Sigmoid colon (tissue), 7 donors: ENCODE measurements around the gene R3HDM4. TPM values are rescaled to one million over a fixed set of nuclear protein-coding genes. Genes with fewer than 3 reads are reported as not detected.

ENCODE experiments used
- DNase-seq: peaks from one replicate; pipeline ENCODE4 v3.0.0-alpha.2; 2019
- H3K27ac ChIP-seq, 4 donors: fragments of 200-600 bp; sonication (generic); one replicate each; pipeline ENCODE4 v1.5.1; 2016 to 2019; ENCODE audit warnings: mild to moderate bottlenecking in 1 of 4
- H3K27me3 ChIP-seq, 3 donors: fragments of 200-600 bp; sonication (generic); one replicate each; pipeline ENCODE4 v1.5.1; 2019; ENCODE audit warnings: mild to moderate bottlenecking in 1 of 3
- H3K36me3 ChIP-seq, 4 donors: fragments of 200-600 bp; sonication (generic); one replicate each; pipeline ENCODE4 v1.5.1; 2016 to 2019
- H3K4me1 ChIP-seq, 4 donors: fragments of 200-600 bp; sonication (generic); one replicate each; pipeline ENCODE4 v1.5.1; 2017 to 2019
- H3K4me3 ChIP-seq, 4 donors: fragments of 200-600 bp; sonication (generic); one replicate each; pipeline ENCODE4 v1.5.1; 2017 to 2019; ENCODE audit warnings: mild to moderate bottlenecking in 2 of 4, moderate library complexity in 1 of 4
- H3K9me3 ChIP-seq, 4 donors: fragments of 200-600 bp in 3 of 4; sonication (generic) in 3 of 4; one replicate each; pipeline versions ENCODE4 v1.5.1 to v1.6.1; 2013 to 2019
- EP300 ChIP-seq, 4 donors: sonication (generic); formaldehyde crosslinking; IDR thresholded peaks; one replicate each; pipeline ENCODE4 v1.6.1; 2017; ENCODE audit warnings: antibody characterized with exemption in 4 of 4
- POLR2A ChIP-seq, 2 donors: fragments of 450-650 bp; IDR thresholded peaks; one replicate each; pipeline ENCODE4 v1.6.1; 2016; ENCODE audit warnings: antibody characterized with exemption in 2 of 2, mild to moderate bottlenecking in 2 of 2, moderate library complexity in 2 of 2
- POLR2AphosphoS5 ChIP-seq, 4 donors: sonication (generic); formaldehyde crosslinking; IDR thresholded peaks; one replicate each; pipeline ENCODE4 v1.6.1; 2017; ENCODE audit warnings: antibody characterized with exemption in 4 of 4
- WGBS, 2 donors: extraction: QIAGEN DNeasy Blood & Tissue Kit; methylation state at CpG; one replicate each; pipeline ENCODE4 v1.1.7; 2013; 5-methylcytosine and 5-hydroxymethylcytosine counted together
- intact Hi-C: fragments of 100-400 bp; cut with DNase I; formaldehyde crosslinking; loops from one replicate; pipeline ENCODE4 v1.15.1; 2023
- polyA plus RNA-seq, 3 donors: library from polyadenylated mRNA; stranded (reverse); fragments of 200-250 nt; gene quantifications; one replicate each; pipeline ENCODE4 v1.2.3, GENCODE V29; 2013
- total RNA-seq, 4 donors: library from RNA; depleted of rRNA; stranded (reverse); fragments of >200 nt; gene quantifications; one replicate each; pipeline ENCODE4 v1.1.0, GENCODE V29; 2016
- TF ChIP-seq, protein P1 (sequence below), 4 experiments: fragments of 450-650 bp in 3 of 4; fragments of 200-600 bp in 1 of 4; IDR thresholded peaks; one replicate each; pipeline ENCODE4 v1.5.1; 2016 to 2019; ENCODE audit warnings: antibody characterized with exemption in 4 of 4, mild to moderate bottlenecking in 3 of 4, moderate library complexity in 2 of 4
- donor health status: healthy with polysubstance abuse.
- donor health status: Bipolar disorder and iron deficiency.
- donor health status: healthy.

The R3HDM4 gene
- total and polyA plus RNA-seq, 7 donors, result 21.4 to 85.3 (median 30.5) TPM

DNA sequence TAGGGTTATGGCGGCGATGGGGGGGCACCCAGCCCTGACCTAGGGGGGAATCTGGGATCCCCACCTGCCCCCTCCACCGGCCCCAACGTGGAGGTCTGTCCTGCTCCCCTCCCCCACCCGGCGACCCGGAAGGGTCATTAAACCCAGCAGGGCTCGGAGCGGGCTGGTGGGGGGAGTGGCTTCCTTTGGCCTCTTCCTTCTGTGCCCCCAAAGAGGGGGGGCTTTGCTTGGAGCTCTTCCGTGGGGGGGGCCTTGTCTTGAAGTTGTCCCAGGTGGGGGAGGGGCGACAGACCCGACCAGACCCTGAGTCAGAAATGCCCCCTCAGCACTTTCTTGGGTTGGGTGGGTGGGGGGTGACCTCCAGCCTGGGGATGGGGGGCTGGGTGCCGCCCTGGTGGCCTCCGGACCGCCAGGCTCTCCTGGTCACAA, 14.3 kb upstream of the R3HDM4 start:
- DNase-seq, result no peak
- H3K4me1 ChIP-seq, result peaks cover 0 to 41% (median 26%) of the 10 kb centered on the region in 4 donors
- no peaks in the 10 kb centered on the region for H3K9me3 ChIP-seq
- 18 to 22% methylated on average over 15 of the region's 15 CpGs for WGBS, 2 donors
- TF ChIP-seq EP300 (IDR thresholded peaks at IDR 0.05), result no peak
- TF ChIP-seq POLR2AphosphoS5 (IDR thresholded peaks at IDR 0.05), result no peak
- TF ChIP-seq, protein P1, sequence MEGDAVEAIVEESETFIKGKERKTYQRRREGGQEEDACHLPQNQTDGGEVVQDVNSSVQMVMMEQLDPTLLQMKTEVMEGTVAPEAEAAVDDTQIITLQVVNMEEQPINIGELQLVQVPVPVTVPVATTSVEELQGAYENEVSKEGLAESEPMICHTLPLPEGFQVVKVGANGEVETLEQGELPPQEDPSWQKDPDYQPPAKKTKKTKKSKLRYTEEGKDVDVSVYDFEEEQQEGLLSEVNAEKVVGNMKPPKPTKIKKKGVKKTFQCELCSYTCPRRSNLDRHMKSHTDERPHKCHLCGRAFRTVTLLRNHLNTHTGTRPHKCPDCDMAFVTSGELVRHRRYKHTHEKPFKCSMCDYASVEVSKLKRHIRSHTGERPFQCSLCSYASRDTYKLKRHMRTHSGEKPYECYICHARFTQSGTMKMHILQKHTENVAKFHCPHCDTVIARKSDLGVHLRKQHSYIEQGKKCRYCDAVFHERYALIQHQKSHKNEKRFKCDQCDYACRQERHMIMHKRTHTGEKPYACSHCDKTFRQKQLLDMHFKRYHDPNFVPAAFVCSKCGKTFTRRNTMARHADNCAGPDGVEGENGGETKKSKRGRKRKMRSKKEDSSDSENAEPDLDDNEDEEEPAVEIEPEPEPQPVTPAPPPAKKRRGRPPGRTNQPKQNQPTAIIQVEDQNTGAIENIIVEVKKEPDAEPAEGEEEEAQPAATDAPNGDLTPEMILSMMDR (IDR thresholded peaks at IDR 0.05), result no peak
- no peak for TF ChIP-seq POLR2A (IDR thresholded peaks at IDR 0.05)
- intact Hi-C loops, result loop anchor here (10.0 kb wide), 2 partner anchors 177 to 247 kb away; partner anchors contain the start of genes GPX4 and SBNO2
- peak overlapping the region; percentile 85 to 98 (median 91) for H3K4me3 ChIP-seq
- peak overlapping the region; percentile 83 to 93 (median 86) for H3K27ac ChIP-seq
- H3K36me3 ChIP-seq, result peaks cover 0 to 6% (median 0%) of the 10 kb centered on the region in 4 donors
- H3K27me3 ChIP-seq, result no peaks in the 10 kb centered on the region

DNA sequence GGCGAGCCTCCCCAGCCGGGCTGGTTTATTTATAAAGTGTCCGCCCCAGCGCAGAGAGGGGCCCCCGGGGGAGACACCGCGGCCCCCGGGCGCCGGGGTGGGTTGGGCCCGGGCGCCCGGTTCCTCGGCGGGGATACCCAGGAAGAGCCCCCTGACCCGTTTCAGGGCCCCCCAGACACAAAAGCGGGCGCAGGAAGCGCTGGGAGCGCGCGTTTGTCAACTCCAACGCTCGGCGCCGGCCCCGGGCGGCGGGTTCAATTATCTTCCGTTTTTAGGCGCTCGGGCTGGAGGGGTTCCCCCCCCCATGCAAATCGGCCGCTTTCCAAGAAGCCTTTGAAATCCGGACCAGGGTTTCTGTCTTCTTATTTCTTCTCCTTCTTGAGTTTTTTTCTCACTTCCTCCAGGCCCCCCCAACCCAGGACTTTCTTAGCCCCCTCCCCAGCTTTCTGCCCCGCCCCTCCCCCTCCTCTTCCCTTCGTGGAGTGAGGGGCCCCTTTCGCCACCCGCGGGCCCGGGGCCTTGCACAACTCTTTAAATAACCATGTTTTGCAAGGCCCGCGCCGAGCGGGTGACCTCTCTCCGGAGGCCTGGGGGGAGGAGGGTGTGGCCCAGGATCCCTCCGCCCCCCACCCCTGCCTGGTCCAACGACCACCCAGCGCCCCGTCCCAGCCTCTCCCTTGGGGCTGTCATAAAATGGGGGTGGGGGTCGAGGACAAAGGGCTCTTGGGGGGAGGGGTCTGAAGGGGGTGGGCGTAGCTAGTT, 13.8 kb upstream of the R3HDM4 start:
- Histone ChIP-seq H3K9me3 (no peaks in the 10 kb centered on the region), H3K27me3 (no peaks in the 10 kb centered on the region), H3K4me1 (peaks cover 0 to 37% (median 24%) of the 10 kb centered on the region in 4 donors), H3K27ac (peak overlapping the region; percentile 83 to 93 (median 86)), H3K36me3 (peaks cover 0 to 6% (median 0%) of the 10 kb centered on the region in 4 donors), H3K4me3 (peak overlapping the region; percentile 85 to 98 (median 91))
- 1 to 2% methylated on average over 52 of the region's 52 CpGs for WGBS, 2 donors
- intact Hi-C loops, result loop anchor here (10.0 kb wide), 2 partner anchors 178 to 248 kb away; partner anchors contain the start of genes GPX4 and SBNO2
- TF ChIP-seq EP300 (IDR thresholded peaks at IDR 0.05) (no peak), POLR2A (IDR thresholded peaks at IDR 0.05) (no peak), POLR2AphosphoS5 (IDR thresholded peaks at IDR 0.05) (no peak)
- TF ChIP-seq, protein P1 (IDR thresholded peaks at IDR 0.05), result no peak
- DNase-seq, result peak; percentile 93

DNA sequence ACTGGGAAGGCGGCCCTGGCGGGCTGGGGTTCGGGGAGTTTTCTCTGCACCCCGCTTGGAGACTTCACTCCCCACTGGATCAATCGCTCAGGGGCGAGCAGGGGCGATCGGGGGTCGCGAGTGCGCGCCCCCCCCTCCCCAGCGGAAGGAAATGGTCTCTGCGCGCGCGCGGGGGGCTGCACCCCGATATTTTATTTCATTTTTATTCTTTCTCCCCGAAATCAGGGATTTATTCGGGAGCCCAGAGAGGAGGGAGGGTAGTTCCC, 13.2 kb upstream of the R3HDM4 start:
- H3K27me3 ChIP-seq, result peaks cover 0 to 3% (median 2%) of the 10 kb centered on the region in 3 donors
- H3K36me3 ChIP-seq, result peaks cover 0 to 6% (median 0%) of the 10 kb centered on the region in 4 donors
- H3K27ac ChIP-seq, result peak overlapping the region; percentile 83 to 93 (median 86)
- peak overlapping the region; percentile 85 to 98 (median 91) for H3K4me3 ChIP-seq
- 0% methylated on average over 21 of the region's 21 CpGs for WGBS, 2 donors
- no peaks in the 10 kb centered on the region for H3K9me3 ChIP-seq
- DNase-seq, result no peak
- peaks cover 0 to 40% (median 26%) of the 10 kb centered on the region in 4 donors for H3K4me1 ChIP-seq
- TF ChIP-seq, protein P1 (IDR thresholded peaks at IDR 0.05), result no peak
- TF ChIP-seq EP300 (IDR thresholded peaks at IDR 0.05), result no peak
- intact Hi-C loops, result loop anchor here (10.0 kb wide), 2 partner anchors 179 to 249 kb away; partner anchors contain the start of genes GPX4 and SBNO2

DNA sequence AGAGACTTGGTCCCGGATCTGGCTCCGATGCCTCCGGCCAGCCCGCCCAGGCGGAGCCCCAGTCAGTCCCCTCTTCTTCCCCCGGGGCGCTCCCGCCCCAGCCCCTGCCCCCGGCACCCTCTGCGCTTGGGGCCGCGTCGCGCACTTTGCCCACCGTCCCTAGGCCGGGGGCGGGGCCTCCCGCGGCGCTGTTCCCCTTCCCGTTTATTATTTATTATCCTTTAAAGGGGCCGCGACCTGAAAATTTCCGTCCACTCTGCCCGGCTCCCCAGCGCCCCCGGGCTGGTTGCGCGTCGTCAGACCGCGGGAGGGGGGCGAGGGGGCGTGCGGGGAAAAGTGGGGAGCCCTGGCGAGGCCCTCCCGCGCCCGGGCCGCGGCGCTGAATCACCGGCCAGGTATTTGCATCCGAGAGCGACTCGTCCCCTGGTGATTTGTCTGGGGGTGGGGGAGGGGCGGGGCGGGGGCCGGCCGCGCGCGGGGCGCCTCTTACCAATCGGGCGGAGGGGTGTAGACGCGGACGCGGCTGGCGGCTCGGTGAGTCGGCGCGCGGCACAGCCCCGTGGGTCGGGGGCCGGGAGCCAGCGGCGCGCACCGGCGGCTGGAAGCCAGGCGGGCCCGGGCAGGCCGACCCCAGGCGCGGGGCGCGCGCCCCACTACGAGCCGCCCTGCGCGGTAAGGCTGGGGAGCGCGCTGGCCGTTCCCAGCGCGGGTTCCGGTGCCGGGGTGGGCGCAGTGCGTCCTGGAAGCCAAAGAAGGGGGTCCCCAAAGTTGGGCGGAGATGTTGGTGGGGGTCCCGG, 12.7 kb upstream of the R3HDM4 start, which contains the start of gene ARID3A:
TSS of gene ARID3A (plus strand) at position 510 of the 797 bp plus-strand sequence. CDS start 3,494 bp downstream, outside the sequence.
- peak; percentile 92 for DNase-seq
- Histone ChIP-seq H3K36me3 (peaks cover 0 to 6% (median 0%) of the 10 kb centered on the region in 4 donors), H3K27me3 (peaks cover 3 to 8% (median 8%) of the 10 kb centered on the region in 3 donors), H3K4me3 (peak within 1 kb of the TSS; percentile 85 to 98 (median 91)), H3K27ac (peak within 1 kb of the TSS; percentile 83 to 93 (median 86)), H3K4me1 (peaks cover 0 to 43% (median 28%) of the 10 kb centered on the region in 4 donors), H3K9me3 (no peaks in the 10 kb centered on the region)
- intact Hi-C loops, result loop anchor here (2.0 to 10.0 kb wide), 3 partner anchors 179 to 315 kb away; partner anchors contain the start of genes ATP5F1D, GPX4 and SBNO2
- no peak for TF ChIP-seq EP300 (IDR thresholded peaks at IDR 0.05)
- TF ChIP-seq POLR2A (IDR thresholded peaks at IDR 0.05), result no peak
- TF ChIP-seq POLR2AphosphoS5 (IDR thresholded peaks at IDR 0.05), result peak in 3 of 4 donors; percentile 12 to 49 (median 39)
- WGBS, 2 donors, result 1% methylated on average over 97 of the region's 97 CpGs
